Measurements from ENCODE around the gene TKFC.

The TKFC gene

GRCh38 chr11:61325649-61326414 is 7.2 kb upstream of the TKFC start:
- no peak for DNase-seq (ENCODE audit: low read depth in 2 of 2, low spot score in 1 of 2)

GRCh38 chr11:61327669-61328071 is 5.4 kb upstream of the TKFC start:
- DNase-seq (ENCODE audit: low read depth in 2 of 2, low spot score in 1 of 2) = no peak

- no peak for DNase-seq (ENCODE audit: low read depth in 2 of 2, low spot score in 1 of 2)
These were observed 4.7 kb upstream of the TKFC start for GRCh38 chr11:61328351-61328750.

- no peak for DNase-seq (ENCODE audit: low read depth in 2 of 2, low spot score in 1 of 2)
These were observed 3.2 kb upstream of the TKFC start for GRCh38 chr11:61329871-61330270.

- no peak for DNase-seq (ENCODE audit: low read depth in 2 of 2, low spot score in 1 of 2)
These were observed 1.4 kb upstream of the TKFC start for GRCh38 chr11:61331651-61332050.

GRCh38 chr11:61332281-61332796 is 689 bp upstream of the TKFC start:
- DNase-seq (ENCODE audit: low read depth in 2 of 2, low spot score in 1 of 2) = no peak

- no peak for DNase-seq (ENCODE audit: low read depth in 2 of 2, low spot score in 1 of 2)
These were observed 764 bp downstream of the TKFC start for GRCh38 chr11:61333550-61334433.

- DNase-seq (ENCODE audit: low read depth in 2 of 2, low spot score in 1 of 2) = no peak
These were observed 1.7 kb downstream of the TKFC start for GRCh38 chr11:61334434-61335354.

- DNase-seq (ENCODE audit: low read depth in 2 of 2, low spot score in 1 of 2) = no peak
These were observed 2.3 kb downstream of the TKFC start for GRCh38 chr11:61335355-61335710.

- peak; percentile 49 to 64 for DNase-seq (ENCODE audit: low read depth in 2 of 2, low spot score in 1 of 2)
These were observed 3.3 kb downstream of the TKFC start for GRCh38 chr11:61336171-61336935.

- DNase-seq (ENCODE audit: low read depth in 2 of 2, low spot score in 1 of 2) = no peak
These were observed 4.9 kb downstream of the TKFC start for GRCh38 chr11:61337706-61338470.

GRCh38 chr11:61338783-61339489 is 5.9 kb downstream of the TKFC start:
- no peak for DNase-seq (ENCODE audit: low read depth in 2 of 2, low spot score in 1 of 2)

GRCh38 chr11:61339490-61339878 is 6.5 kb downstream of the TKFC start:
- DNase-seq (ENCODE audit: low read depth in 2 of 2, low spot score in 1 of 2) = no peak

- no peak for DNase-seq (ENCODE audit: low read depth in 2 of 2, low spot score in 1 of 2)
These were observed 8.0 kb downstream of the TKFC start for GRCh38 chr11:61340979-61341378.

GRCh38 chr11:61341706-61342105 is 8.7 kb downstream of the TKFC start:
- no peak for DNase-seq (ENCODE audit: low read depth in 2 of 2, low spot score in 1 of 2)

GRCh38 chr11:61342207-61342803 is 9.3 kb downstream of the TKFC start:
- no peak for DNase-seq (ENCODE audit: low read depth in 2 of 2, low spot score in 1 of 2)

- DNase-seq (ENCODE audit: low read depth in 2 of 2, low spot score in 1 of 2) = no peak
These were observed 11.0 kb downstream of the TKFC start for GRCh38 chr11:61343792-61344745.
